Epithelial cell of alveolus of lung (primary cell): ENCODE data around the gene KLK4. TPM values are rescaled to one million over a fixed set of nuclear protein-coding genes. Genes with fewer than 3 reads are reported as not detected.

Experiments
- total RNA-seq: library from RNA; depleted of rRNA; stranded (reverse); fragments of >200 nt; gene quantifications from 2 replicates; pipeline ENCODE4 v1.2.1, GENCODE V29; 2015

KLK4 gene, protein sequence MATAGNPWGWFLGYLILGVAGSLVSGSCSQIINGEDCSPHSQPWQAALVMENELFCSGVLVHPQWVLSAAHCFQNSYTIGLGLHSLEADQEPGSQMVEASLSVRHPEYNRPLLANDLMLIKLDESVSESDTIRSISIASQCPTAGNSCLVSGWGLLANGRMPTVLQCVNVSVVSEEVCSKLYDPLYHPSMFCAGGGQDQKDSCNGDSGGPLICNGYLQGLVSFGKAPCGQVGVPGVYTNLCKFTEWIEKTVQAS
- total RNA-seq, result not detected in 2 replicates

GRCh38 chr19:50911206-50912101 is at the start of gene KLK4:
KLK4 (minus strand) TSS chr19:50911395; CDS start chr19:50910738, 657 bp downstream.

DNA sequence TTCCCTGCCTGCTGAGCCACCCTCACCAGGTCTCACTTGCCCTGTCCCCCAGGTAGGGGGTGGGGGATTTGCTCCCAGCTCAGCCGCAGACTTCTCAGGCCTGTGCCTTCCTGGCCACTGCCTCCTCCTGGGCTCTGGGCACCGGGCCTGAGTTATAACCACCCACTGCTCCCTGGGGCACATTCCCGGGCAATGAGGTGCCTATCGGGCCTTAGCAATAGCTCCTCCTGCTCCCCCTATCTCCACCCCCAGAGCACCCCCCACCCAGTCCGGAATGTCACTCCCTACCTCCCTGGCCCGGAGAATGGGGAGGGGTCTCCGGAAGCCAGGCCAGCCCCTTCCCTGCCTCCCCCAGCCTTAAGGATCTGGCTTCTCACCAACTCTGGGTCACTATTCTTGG is 41.7 kb upstream of the KLK4 start, which contains the start of gene KLK5:
TSS of gene KLK5 (minus strand) at position 129 of the 400 bp plus-strand sequence. CDS start 381 bp downstream, outside the sequence.

GRCh38 chr19:50873056-50873455 is 38.1 kb downstream of the KLK4 start, which contains the start of gene KLK2:
KLK2 (plus strand) TSS chr19:50873439; CDS start chr19:50873474, 35 bp downstream.

Other genes starting within 250 kb of the KLK4 start
- 6.7 and 7.8 TPM in 2 replicates for gene SHANK1, start 191.6 kb downstream of the KLK4 start, total RNA-seq
- 124 and 227 TPM in 2 replicates for gene CLEC11A, start 188.0 kb downstream of the KLK4 start, total RNA-seq
- gene GPR32, start 140.9 kb downstream of the KLK4 start, total RNA-seq, result not detected in 2 replicates
- gene ACP4, start 121.0 kb downstream of the KLK4 start, total RNA-seq, result not detected in 2 replicates
- not detected in 2 replicates for gene KLK1, start 87.6 kb downstream of the KLK4 start, total RNA-seq
- gene KLK15, start 77.8 kb downstream of the KLK4 start, total RNA-seq, result not detected in 2 replicates
- gene KLK3, start 56.5 kb downstream of the KLK4 start, total RNA-seq, result not detected in 2 replicates
- not detected in 2 replicates for gene KLK2, start 38.0 kb downstream of the KLK4 start, total RNA-seq
- gene KLK5, start 41.6 kb upstream of the KLK4 start, total RNA-seq, result not detected in 2 replicates
- gene KLK6, start 58.2 kb upstream of the KLK4 start, total RNA-seq, result not detected in 2 replicates
- gene KLK7, start 72.5 kb upstream of the KLK4 start, total RNA-seq, result not detected in 2 replicates
- gene KLK8, start 90.2 kb upstream of the KLK4 start, total RNA-seq, result not detected in 2 replicates
- gene KLK10, start 108.3 kb upstream of the KLK4 start, total RNA-seq, result not detected in 2 replicates
- gene KLK11, start 115.2 kb upstream of the KLK4 start, total RNA-seq, result not detected in 2 replicates
- not detected in 2 replicates for gene KLK12, start 123.6 kb upstream of the KLK4 start, total RNA-seq
- not detected in 2 replicates for gene KLK13, start 153.7 kb upstream of the KLK4 start, total RNA-seq
- not detected in 2 replicates for gene KLK14, start 171.5 kb upstream of the KLK4 start, total RNA-seq
- 11.0 and 19.1 TPM in 2 replicates for gene CTU1, start 197.0 kb upstream of the KLK4 start, total RNA-seq
- not detected in 2 replicates for gene SIGLEC9, start 213.5 kb upstream of the KLK4 start, total RNA-seq
- gene SIGLEC7, start 230.9 kb upstream of the KLK4 start, total RNA-seq, result not detected in 2 replicates